Stimulated activated CD4-positive, alpha-beta T cell treated with anti-CD3 and anti-CD28 coated beads, Interleukin-1b, Interleukin-23, amount 100 ng/mL, for 24 hours (primary cell): ENCODE data around the gene PIK3R5.
A peak's percentile ranks its signal among the peaks of the same experiment; 100 is the strongest.
"Not testable (repeated sequence)": the region's sequence is repeated elsewhere in the genome, so short reads cannot be mapped to it uniquely, and the experiment has no call there.

ENCODE experiments used
- DNase-seq, 4 experiments: peaks; one replicate each; pipeline ENCODE4 v3.0.0-alpha.2; 2020; ENCODE audit warnings: low read depth in 4 of 4, low spot score in 1 of 4

PIK3R5 gene

GRCh38 chr17:8861495-8862181, 103.9 kb downstream of the PIK3R5 start:
- no peak for DNase-seq

GRCh38 chr17:8859804-8860430, 105.6 kb downstream of the PIK3R5 start:
- DNase-seq = no peak

- no peak for DNase-seq
Observed at GRCh38 chr17:8859027-8859803, 106.3 kb downstream of the PIK3R5 start.

GRCh38 chr17:8857919-8858318, 107.6 kb downstream of the PIK3R5 start:
- peak in 1 of 4 experiments; percentile 12 for DNase-seq

GRCh38 chr17:8856869-8857575, 108.5 kb downstream of the PIK3R5 start:
- no peak for DNase-seq

- DNase-seq = not testable (repeated sequence)
Observed at GRCh38 chr17:8856205-8856603, 109.3 kb downstream of the PIK3R5 start.

GRCh38 chr17:8855477-8856204, 109.9 kb downstream of the PIK3R5 start:
- no peak for DNase-seq

GRCh38 chr17:8851600-8851999, 113.9 kb downstream of the PIK3R5 start:
- no peak for DNase-seq

GRCh38 chr17:8849311-8850041, 116.0 kb downstream of the PIK3R5 start:
- DNase-seq = no peak

GRCh38 chr17:8847891-8848290, 117.6 kb downstream of the PIK3R5 start:
- DNase-seq = no peak

- DNase-seq = no peak
Observed at GRCh38 chr17:8846768-8847211, 118.7 kb downstream of the PIK3R5 start.

- DNase-seq = no peak
Observed at GRCh38 chr17:8844229-8845218, 121.0 kb downstream of the PIK3R5 start.

- DNase-seq = no peak
Observed at GRCh38 chr17:8843344-8843743, 122.2 kb downstream of the PIK3R5 start.

- DNase-seq = no peak
Observed at GRCh38 chr17:8841844-8842243, 123.7 kb downstream of the PIK3R5 start.

- no peak for DNase-seq
Observed at GRCh38 chr17:8839410-8839935, 126.0 kb downstream of the PIK3R5 start.

- DNase-seq = no peak
Observed at GRCh38 chr17:8838551-8839095, 126.9 kb downstream of the PIK3R5 start.

GRCh38 chr17:8837563-8838075, 127.9 kb downstream of the PIK3R5 start:
- no peak for DNase-seq
